RWPE1 (cell line): ENCODE results near the gene DOCK8.

Experiments used
- CTCF ChIA-PET: fragments of 350-600 bp; sonication (Branson Sonifier 250); formaldehyde crosslinking; extraction: SDS; loops from one replicate; lab custom pipeline; 2021; lab: Yijun Ruan, JAX
- POLR2A ChIA-PET: fragments of 400-600 bp; formaldehyde crosslinking; extraction: SDS; loops from one replicate; lab custom pipeline; 2020; ENCODE audit warnings: antibody characterized with exemption; ENCODE audit not compliant: low non-redundant PET; lab: Yijun Ruan, JAX
- DNase-seq: peaks from one replicate; pipeline ENCODE4 v3.0.0; 2012; ENCODE audit warnings: low spot score
- H3K27ac ChIP-seq: fragments of 450-650 bp; 2 replicates; pipeline ENCODE4 v1.5.1; 2017
- CTCF ChIP-seq: fragments of 450-650 bp; conservative IDR thresholded peaks from 2 replicates; pipeline ENCODE4 v1.5.1; 2017; ENCODE audit warnings: low read depth, mild to moderate bottlenecking

Gene DOCK8

GRCh38 chr9:259405-260404, 45.0 kb downstream of the DOCK8 start:
- H3K27ac ChIP-seq: no peak overlapping the region
- no peak for DNase-seq
- POLR2A ChIA-PET: no interaction called here
- CTCF ChIA-PET: no interaction called here
- TF ChIP-seq CTCF: no peak

GRCh38 chr9:264231-264630, 49.6 kb downstream of the DOCK8 start:
- no peak overlapping the region for H3K27ac ChIP-seq
- ChIA-PET CTCF (no interaction called here), POLR2A (no interaction called here)
- no peak for TF ChIP-seq CTCF
- DNase-seq: no peak

- ChIA-PET POLR2A (no interaction called here), CTCF (no interaction called here)
- no peak for TF ChIP-seq CTCF
- no peak for DNase-seq
- no peak overlapping the region for H3K27ac ChIP-seq
These were observed 50.7 kb downstream of the DOCK8 start for GRCh38 chr9:265209-265870.

- ChIA-PET POLR2A (no interaction called here), CTCF (no interaction called here)
- no peak for DNase-seq
- no peak for TF ChIP-seq CTCF
- no peak overlapping the region for H3K27ac ChIP-seq
These were observed 51.6 kb downstream of the DOCK8 start for GRCh38 chr9:266228-266627.

DNA sequence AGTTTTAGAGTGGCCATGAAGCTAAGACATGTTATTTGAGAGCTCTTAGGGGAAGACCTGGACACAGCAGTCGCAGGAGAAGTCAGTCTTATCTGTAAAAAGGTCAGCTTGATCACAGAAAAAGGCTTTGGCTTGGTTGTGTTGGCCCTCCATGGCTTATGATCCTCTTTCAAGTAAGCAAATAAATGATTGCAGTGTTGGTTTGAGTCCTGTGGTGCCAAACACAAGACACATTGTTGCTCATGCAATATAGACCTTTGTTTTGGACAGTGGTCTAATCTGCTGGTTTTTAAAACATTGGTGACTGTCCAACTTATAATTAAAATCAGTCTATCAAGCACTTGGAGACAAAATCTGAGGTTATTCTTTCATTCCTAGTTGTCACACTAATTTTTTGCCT, 54.0 kb downstream of the DOCK8 start:
- DNase-seq: no peak
- no peak for TF ChIP-seq CTCF
- ChIA-PET POLR2A (no interaction called here), CTCF (no interaction called here)
- no peak overlapping the region for H3K27ac ChIP-seq

DNA sequence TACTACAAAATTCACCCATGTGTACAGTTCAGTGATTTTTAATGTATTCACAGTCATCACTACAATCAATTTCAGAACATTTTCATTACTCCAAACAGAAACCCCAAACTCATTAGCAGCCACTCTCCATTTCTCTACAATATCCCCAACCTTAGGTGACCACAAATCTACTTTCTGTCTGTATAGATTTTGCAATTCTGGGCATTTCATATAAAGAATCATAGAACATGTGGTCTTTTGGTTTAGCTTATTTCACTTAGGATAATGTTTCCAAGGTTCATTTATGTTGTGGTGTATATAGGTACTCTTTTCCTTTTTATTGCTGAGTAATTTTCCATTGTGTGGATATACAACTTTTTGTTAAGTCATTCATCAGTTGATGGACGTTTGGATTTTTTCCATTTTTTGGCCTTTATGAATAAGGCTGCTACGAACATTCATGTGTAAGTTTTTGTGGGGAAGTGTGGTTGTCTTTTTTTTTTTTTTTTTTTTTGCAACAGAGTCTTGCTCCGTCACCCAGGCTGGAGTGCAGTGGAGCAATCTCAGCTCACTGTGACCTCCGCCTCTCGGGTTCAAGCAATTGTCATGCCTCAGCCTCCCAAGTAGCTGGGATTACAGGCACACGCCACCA, 54.5 kb downstream of the DOCK8 start:
- POLR2A ChIA-PET: no interaction called here

More for the DNA sequence above, 54.5 kb downstream of the DOCK8 start:
- H3K27ac ChIP-seq: no peak overlapping the region
- CTCF ChIA-PET: no interaction called here
- no peak for TF ChIP-seq CTCF
- DNase-seq: no peak
